Upper lobe of right lung (tissue), 1 donor: Measurements from ENCODE around the gene PCAT6. TPM values are rescaled to one million over a fixed set of nuclear protein-coding genes. Genes with fewer than 3 reads are reported as not detected.

Source experiments
- ATAC-seq: fragments of 200-7000 bp; cut with Tn5 transposase; one replicate; pipeline ENCODE4 v1.9.1; 2020; ENCODE audit warnings: mild to moderate bottlenecking, moderate library complexity
- DNase-seq: peaks from one replicate; pipeline ENCODE4 v3.0.0-alpha.2; 2020
- H3K27ac ChIP-seq: fragments of 200-600 bp; one replicate; pipeline ENCODE4 v1.8.0; 2022
- H3K27me3 ChIP-seq: fragments of 200-600 bp; one replicate; pipeline ENCODE4 v1.8.0; 2022; ENCODE audit warnings: mild to moderate bottlenecking
- H3K36me3 ChIP-seq: fragments of 200-600 bp; one replicate; pipeline ENCODE4 v1.8.0; 2022
- H3K4me1 ChIP-seq: fragments of 200-600 bp; one replicate; pipeline ENCODE4 v1.8.0; 2022
- H3K4me3 ChIP-seq: fragments of 200-600 bp; one replicate; pipeline ENCODE4 v1.8.0; 2022; ENCODE audit warnings: mild to moderate bottlenecking
- H3K9me3 ChIP-seq: fragments of 200-600 bp; one replicate; pipeline ENCODE4 v1.8.0; 2022
- intact Hi-C: fragments of 100-400 bp; cut with DNase I; formaldehyde crosslinking; loops from one replicate; pipeline ENCODE4 v1.11.0; 2022
- total RNA-seq: library from RNA; stranded (reverse); fragmentation: NEBNext Ultra II Directional; extraction: Animal tissue kit (Norgen Biotek cat#: 25700); gene quantifications from one replicate; pipeline ENCODE4 v1.2.1, GENCODE V29; 2021
- TF ChIP-seq, protein P1 (sequence below): fragments of 200-600 bp; IDR thresholded peaks from one replicate; pipeline ENCODE4 v1.8.0; 2022; ENCODE audit warnings: antibody characterized with exemption
- donor health status: DM: no; HTN: yes; CAD: no; lungs with severe emphysema.

PCAT6 gene
- total RNA-seq, 1 donor from 2014 or later, result 0.81 TPM

DNA sequence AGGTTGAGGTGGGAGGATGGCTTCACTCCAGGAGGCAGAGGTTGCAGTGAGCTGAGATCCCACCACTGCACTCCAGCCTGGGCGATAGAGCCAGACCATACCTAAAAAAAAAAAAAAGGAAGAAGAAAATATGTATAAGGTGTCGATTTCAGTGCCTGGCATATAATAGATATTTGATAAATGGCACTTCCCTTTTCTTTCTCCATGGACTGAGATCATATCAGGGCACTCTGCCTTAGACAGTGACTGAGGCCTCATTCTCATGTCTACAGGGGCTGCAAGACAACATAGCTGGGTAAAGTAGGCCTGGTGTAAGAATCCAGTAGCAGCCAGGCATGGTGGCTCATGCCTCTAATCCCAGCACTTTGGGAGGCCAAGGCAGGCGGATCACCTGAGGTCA is 21.2 kb downstream of the PCAT6 start:
- no peak for ATAC-seq
- intact Hi-C loops, result no loop called here
- no peaks in the 10 kb centered on the region for H3K27me3 ChIP-seq
- no peaks in the 10 kb centered on the region for H3K36me3 ChIP-seq
- no peak overlapping the region for H3K27ac ChIP-seq
- TF ChIP-seq, protein P1, sequence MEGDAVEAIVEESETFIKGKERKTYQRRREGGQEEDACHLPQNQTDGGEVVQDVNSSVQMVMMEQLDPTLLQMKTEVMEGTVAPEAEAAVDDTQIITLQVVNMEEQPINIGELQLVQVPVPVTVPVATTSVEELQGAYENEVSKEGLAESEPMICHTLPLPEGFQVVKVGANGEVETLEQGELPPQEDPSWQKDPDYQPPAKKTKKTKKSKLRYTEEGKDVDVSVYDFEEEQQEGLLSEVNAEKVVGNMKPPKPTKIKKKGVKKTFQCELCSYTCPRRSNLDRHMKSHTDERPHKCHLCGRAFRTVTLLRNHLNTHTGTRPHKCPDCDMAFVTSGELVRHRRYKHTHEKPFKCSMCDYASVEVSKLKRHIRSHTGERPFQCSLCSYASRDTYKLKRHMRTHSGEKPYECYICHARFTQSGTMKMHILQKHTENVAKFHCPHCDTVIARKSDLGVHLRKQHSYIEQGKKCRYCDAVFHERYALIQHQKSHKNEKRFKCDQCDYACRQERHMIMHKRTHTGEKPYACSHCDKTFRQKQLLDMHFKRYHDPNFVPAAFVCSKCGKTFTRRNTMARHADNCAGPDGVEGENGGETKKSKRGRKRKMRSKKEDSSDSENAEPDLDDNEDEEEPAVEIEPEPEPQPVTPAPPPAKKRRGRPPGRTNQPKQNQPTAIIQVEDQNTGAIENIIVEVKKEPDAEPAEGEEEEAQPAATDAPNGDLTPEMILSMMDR, result no peak
- DNase-seq, result no peak
- H3K9me3 ChIP-seq, result no peaks in the 10 kb centered on the region
- H3K4me3 ChIP-seq, result no peak overlapping the region
- H3K4me1 ChIP-seq, result peaks cover 9% of the 10 kb centered on the region

DNA sequence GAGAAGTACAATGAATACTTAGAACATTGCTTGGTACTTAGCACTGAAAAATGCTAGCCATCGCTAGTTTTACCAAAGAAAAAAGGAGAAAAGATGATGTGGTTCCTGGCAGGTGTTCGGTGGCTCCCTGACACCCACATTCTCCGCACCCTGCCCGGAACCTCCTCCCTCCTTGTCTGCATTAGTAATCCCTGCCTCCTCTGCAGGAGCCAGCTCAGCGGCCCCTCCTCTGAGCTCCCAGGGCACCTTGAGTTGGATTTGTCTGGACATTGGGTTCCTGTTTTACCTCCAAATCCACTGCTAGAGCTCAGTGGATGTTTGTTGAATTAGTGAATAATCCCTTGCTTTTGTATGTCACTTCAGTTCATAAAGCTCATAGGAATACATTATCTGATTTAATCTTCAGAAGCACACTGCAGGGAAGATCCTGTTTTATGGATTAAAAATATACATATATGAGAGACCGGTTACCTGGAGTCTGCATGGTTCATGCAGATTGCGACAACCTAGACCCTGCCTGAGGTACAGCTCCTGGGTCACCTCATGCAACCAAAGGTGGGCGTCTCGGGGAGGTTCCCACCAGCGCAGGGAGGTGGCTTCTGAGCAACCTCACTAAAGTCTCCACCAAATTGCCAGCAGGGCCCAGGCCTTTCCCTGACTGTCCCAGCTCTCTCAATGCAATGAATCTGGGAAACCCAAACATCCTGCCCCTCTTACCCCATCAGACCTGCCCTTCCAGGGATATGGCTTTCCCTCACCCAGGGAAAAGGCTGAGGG is 24.2 kb downstream of the PCAT6 start:
- intact Hi-C loops, result no loop called here
- no peaks in the 10 kb centered on the region for H3K36me3 ChIP-seq
- H3K4me3 ChIP-seq, result no peak overlapping the region

DNA sequence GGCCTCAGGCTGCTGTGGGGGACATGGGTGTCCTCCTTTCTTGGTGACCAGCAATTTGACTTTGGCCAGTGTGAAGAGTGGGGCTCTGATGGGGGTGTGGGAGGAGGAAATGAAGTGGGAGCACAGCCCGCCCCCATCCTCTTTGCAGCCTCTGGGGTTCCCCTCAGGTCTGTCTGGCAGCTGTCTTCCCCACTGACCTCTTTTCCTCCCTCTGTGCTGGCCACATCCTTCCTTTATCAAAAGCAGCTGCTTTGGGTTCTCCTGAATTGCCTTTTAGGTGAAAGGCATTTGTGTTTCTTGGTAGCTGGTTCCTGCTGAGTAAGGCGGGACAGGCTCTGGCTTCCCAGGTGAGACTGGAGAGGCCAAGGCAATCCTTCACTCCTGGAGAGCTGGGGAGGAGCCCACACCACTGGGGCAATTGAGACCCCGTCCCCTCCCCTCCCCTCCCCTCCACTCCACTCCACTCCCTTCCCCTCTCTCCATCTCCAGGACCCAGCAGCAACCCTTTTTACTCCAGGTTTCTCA is 24.9 kb downstream of the PCAT6 start:
- no peak overlapping the region for H3K27ac ChIP-seq
- H3K4me3 ChIP-seq, result no peak overlapping the region
- TF ChIP-seq, protein P1, result no peak
- H3K27me3 ChIP-seq, result no peaks in the 10 kb centered on the region
- no peaks in the 10 kb centered on the region for H3K9me3 ChIP-seq
- intact Hi-C loops, result no loop called here
- peaks cover 9% of the 10 kb centered on the region for H3K4me1 ChIP-seq
- H3K36me3 ChIP-seq, result no peaks in the 10 kb centered on the region
- ATAC-seq (peak; percentile 34), DNase-seq (no peak)

More for the DNA sequence above, 24.2 kb downstream of the PCAT6 start:
- TF ChIP-seq, protein P1, result no peak
- H3K27me3 ChIP-seq, result no peaks in the 10 kb centered on the region
- DNase-seq (no peak), ATAC-seq (no peak)
- H3K4me1 ChIP-seq, result peaks cover 9% of the 10 kb centered on the region
- H3K9me3 ChIP-seq, result no peaks in the 10 kb centered on the region
- no peak overlapping the region for H3K27ac ChIP-seq

DNA sequence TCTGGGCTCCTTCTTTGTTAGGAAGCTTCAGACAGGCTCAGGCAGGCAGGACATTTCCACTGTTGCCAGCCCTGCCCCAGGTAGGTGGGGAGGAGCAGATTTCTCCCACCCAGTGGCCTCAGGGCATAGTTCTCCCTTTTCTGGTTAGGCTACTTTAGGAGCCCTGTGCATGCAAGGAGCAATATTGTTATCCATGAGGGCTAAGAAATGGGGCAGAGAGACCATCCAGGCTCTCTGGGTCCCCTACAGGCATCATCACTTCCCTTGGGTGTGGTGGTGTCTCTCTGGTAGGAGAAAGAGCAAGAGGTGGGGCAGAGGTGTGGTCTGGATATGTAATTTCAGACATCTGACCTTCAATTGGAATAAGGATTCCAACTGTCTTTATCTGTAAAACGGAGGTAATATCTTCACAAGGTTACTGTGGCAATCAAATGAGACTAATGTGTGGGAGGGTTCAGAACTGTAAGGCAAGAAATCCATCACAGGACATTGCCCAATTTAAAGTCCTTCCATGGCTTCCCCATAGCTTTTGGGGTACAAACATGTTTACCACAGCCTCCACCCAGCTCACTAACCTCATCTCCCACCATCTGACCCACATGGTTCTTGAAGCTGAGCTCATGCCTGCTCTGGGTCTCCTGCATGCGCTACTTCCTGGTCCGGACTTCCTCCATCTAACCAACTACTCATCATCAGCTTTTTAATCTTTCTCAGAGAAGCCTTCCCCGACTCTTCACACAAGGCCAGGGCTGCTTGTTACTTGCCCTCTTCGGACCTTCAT is 26.1 kb downstream of the PCAT6 start:
- Histone ChIP-seq H3K36me3 (no peaks in the 10 kb centered on the region), H3K9me3 (no peaks in the 10 kb centered on the region), H3K27ac (no peak overlapping the region), H3K4me3 (no peak overlapping the region), H3K4me1 (peaks cover 9% of the 10 kb centered on the region), H3K27me3 (no peaks in the 10 kb centered on the region)
- intact Hi-C loops, result no loop called here
- TF ChIP-seq, protein P1, result no peak
- DNase-seq, result no peak
- ATAC-seq, result peak; percentile 95

DNA sequence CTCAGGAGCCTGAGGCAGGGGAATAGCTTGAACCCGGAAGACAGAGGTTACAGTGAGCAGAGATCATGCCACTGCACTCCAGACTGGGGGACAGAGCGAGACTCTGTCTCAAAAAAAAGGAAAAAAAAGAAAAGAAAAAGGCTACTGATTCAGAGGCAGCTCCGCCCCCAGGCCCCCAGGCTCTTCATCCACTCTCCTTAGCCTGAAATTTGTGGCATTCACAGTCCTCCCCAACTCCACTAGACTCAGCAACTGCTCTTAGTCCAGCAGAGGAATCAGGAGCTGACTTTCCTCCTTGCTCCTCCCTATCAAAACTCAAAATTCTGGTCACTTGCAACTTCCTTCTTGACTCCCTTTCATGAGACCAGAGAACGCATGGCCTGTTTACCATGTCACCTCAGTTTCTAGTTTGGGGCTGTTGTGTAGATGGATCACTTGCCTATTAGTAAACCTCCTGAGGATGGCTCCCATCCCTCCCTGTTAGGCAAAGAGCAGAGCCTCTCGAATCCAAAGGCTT is 27.1 kb downstream of the PCAT6 start:
- ATAC-seq (no peak), DNase-seq (no peak)
- Histone ChIP-seq H3K27ac (no peak overlapping the region), H3K27me3 (no peaks in the 10 kb centered on the region), H3K36me3 (no peaks in the 10 kb centered on the region), H3K4me1 (peaks cover 9% of the 10 kb centered on the region), H3K9me3 (no peaks in the 10 kb centered on the region), H3K4me3 (no peak overlapping the region)
- TF ChIP-seq, protein P1, result no peak
- intact Hi-C loops, result no loop called here
